ENCODE results near the gene RNF207. TPM values are rescaled to one million over a fixed set of nuclear protein-coding genes. Genes with fewer than 3 reads are reported as not detected.
A peak's percentile ranks its signal among the peaks of the same experiment; 100 is the strongest.

RNF207 gene
- polyA plus RNA-seq, 6 donors from 2014 or later: 0.12 to 0.61 (median 0.26) TPM; not detected in 2

DNA sequence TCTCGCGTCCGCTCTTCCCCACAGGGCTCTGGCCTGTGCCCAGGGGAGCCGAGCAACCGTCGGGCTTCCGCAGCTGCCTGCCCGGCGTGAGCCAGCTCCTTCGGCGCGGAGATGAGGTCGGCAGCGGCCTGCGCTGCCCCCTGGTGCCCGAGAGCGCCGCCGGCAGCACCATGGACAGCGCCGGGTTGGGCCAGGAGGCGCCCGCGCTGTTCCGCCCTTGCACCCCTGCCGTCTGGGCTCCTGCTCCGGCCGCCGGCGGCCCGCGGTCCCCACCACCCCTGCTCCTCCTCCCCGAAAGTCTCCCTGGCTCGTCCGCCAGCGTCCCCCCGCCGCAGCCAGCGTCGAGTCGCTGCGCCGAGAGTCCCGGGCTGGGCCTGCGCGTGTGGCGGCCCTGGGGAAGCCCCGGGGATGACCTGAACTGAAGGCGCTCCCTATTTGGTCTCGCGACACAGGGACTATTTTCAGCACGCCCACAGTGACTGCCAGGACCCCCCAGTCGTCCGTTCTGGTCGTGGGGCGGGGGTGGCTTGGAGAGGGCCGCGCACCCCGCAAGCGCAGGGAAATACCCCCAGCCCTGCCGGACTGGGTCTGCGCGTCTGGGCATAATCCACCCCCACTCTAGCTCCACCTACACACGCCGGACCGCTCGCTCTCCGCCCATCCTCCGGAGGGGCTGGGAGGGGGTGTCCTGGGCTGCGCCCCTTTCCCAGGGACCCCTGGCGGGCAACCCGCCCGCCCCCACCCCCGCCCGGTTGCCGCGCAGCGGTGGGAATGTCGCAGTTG lies 39.4 kb downstream of the RNF207 start:
- H3K4me1 Mint-ChIP-seq: peaks cover 9 to 20% (median 19%) of the 10 kb centered on the region in 3 donors
- peak; percentile 64 to 71 for ATAC-seq (ENCODE audit: low read depth in 2 of 2)
- peak; percentile 68 for DNase-seq
- no peak overlapping the region for H3K4me3 Mint-ChIP-seq
- peaks cover 32 to 70% (median 51%) of the 10 kb centered on the region in 3 donors for H3K27me3 Mint-ChIP-seq
- H3K36me3 Mint-ChIP-seq: peaks cover 0 to 8% of the 10 kb centered on the region in 2 donors
- H3K9me3 Mint-ChIP-seq: peaks cover 0 to 2% (median 0%) of the 10 kb centered on the region in 7 donors
- H3K27ac Mint-ChIP-seq: peak overlapping the region in 1 of 6 donors; percentile 4

GRCh38 chr1:6245869-6246496 lies 40.1 kb downstream of the RNF207 start:
- DNase-seq (no peak), ATAC-seq (ENCODE audit: low read depth in 2 of 2) (no peak)
- peak overlapping the region in 1 of 6 donors; percentile 96 for H3K27ac Mint-ChIP-seq
- peaks cover 0 to 2% (median 0%) of the 10 kb centered on the region in 7 donors for H3K9me3 Mint-ChIP-seq
- peaks cover 0 to 8% of the 10 kb centered on the region in 2 donors for H3K36me3 Mint-ChIP-seq
- peaks cover 9 to 20% (median 19%) of the 10 kb centered on the region in 3 donors for H3K4me1 Mint-ChIP-seq
- peaks cover 33 to 73% (median 56%) of the 10 kb centered on the region in 3 donors for H3K27me3 Mint-ChIP-seq
- H3K4me3 Mint-ChIP-seq: peak overlapping the region in 5 of 8 donors; percentile 40 to 80 (median 66)

DNA sequence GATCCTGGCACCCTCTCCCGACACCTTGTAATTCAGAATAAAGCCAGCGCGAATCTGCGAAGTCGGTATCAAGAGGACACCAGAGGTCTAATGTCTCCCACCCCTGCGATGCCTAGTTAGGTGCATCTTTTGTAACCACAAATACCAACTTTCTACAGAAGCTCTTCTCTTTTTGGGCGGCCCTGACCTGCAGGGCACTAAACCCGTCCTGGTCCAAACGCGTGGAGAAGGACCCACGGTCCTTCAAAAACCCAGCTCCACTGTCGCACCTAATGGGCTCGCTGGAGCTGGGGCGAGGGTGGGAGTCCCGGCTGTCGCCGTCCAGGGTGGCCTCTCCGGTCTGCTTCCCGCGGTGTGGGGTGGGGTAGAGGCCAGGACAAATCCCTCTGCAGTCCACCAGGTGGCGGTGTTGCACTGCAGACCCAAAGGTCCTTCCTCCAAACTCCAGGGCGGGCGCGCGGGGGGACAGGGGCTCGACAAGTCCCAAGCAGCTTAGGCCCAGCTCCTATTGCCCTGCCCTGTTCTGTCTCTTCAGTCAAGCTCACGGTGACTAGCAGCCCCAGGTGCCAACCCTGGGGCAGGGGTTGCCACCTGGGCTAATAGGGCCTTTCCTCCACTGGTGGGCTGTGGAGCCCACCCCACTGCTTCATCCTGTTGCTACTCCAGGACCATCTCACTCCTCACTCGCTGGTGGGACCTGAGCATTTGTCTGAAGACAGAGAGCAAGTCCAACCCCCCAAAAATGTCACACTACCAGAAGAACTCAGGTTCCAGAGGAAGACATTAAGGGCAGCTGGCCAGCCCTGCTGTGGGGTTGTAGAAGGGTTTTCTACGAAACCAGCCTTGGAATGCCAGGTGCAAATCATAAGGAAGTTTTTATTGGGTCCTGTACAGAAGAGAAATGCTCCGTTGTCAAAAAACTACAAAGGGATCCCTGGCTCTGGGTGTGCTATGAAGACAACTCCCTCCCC lies 40.9 kb downstream of the RNF207 start:
- Mint-ChIP-seq H3K9me3 (peaks cover 0 to 2% (median 0%) of the 10 kb centered on the region in 7 donors), H3K27ac (peak overlapping the region in 4 of 6 donors; percentile 53 to 96 (median 84)), H3K27me3 (peaks cover 27 to 73% (median 56%) of the 10 kb centered on the region in 3 donors), H3K4me1 (peaks cover 4 to 13% (median 11%) of the 10 kb centered on the region in 3 donors), H3K36me3 (no peaks in the 10 kb centered on the region), H3K4me3 (peak overlapping the region; percentile 16 to 80 (median 61))
- peak; percentile 69 to 70 for ATAC-seq (ENCODE audit: low read depth in 2 of 2)
- peak; percentile 74 for DNase-seq

DNA sequence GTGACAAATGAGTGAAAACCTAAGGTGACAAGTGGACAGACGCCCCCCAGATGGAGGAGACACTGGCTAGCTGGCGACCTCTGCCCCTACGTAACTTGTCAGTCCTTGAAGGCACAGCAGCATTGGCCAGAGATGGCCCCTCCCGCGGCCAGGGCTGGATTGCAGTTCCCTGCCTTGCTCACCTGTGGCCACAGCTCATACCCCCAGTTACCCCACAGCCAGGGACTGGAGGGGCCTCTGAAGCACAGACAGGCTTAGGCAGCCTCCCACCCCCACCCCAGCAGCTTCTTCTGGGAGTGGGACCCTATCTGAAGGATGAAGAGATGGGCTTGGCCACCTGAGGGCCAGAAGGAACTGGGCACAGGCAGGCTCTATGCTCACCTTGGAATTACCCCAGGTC lies 41.7 kb downstream of the RNF207 start:
- Mint-ChIP-seq H3K27ac (no peak overlapping the region), H3K36me3 (no peaks in the 10 kb centered on the region), H3K4me1 (peaks cover 4 to 13% (median 10%) of the 10 kb centered on the region in 3 donors), H3K27me3 (peaks cover 31 to 79% (median 61%) of the 10 kb centered on the region in 3 donors), H3K4me3 (no peak overlapping the region), H3K9me3 (peaks cover 0 to 2% (median 0%) of the 10 kb centered on the region in 7 donors)
- ATAC-seq (ENCODE audit: low read depth in 2 of 2): no peak
- DNase-seq: no peak

DNA sequence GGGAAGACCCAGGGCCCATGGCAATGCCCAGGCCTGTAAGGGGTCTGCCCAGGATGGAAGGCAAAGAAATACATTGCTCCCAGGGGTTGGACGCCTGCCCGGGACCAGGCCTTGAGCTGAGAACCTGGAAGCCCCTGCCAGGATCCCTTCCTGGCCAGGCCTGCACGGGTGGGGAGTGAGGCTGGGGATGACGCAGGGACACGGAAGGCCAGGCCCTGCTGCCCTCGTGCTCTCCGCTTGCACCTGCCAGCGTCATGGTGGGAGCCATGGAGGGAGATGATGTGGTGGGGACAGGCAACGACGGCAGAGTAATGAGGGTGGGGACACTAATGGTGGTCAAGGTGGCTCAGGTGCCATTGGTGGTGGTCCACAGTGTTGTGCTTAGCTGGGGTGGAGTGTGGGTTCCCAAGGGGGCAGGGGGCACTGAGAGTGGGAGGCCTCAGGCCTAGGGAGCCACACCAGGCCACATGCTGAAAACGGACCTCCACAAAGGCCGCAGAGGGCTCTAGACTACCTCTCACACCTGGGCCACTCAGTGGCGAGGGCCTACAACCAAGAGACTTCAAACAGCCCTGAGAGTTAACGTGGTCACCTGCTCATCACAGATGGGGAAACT lies 42.4 kb downstream of the RNF207 start:
- H3K9me3 Mint-ChIP-seq: peaks cover 0 to 2% (median 0%) of the 10 kb centered on the region in 7 donors
- no peak for ATAC-seq (ENCODE audit: low read depth in 2 of 2)

DNA sequence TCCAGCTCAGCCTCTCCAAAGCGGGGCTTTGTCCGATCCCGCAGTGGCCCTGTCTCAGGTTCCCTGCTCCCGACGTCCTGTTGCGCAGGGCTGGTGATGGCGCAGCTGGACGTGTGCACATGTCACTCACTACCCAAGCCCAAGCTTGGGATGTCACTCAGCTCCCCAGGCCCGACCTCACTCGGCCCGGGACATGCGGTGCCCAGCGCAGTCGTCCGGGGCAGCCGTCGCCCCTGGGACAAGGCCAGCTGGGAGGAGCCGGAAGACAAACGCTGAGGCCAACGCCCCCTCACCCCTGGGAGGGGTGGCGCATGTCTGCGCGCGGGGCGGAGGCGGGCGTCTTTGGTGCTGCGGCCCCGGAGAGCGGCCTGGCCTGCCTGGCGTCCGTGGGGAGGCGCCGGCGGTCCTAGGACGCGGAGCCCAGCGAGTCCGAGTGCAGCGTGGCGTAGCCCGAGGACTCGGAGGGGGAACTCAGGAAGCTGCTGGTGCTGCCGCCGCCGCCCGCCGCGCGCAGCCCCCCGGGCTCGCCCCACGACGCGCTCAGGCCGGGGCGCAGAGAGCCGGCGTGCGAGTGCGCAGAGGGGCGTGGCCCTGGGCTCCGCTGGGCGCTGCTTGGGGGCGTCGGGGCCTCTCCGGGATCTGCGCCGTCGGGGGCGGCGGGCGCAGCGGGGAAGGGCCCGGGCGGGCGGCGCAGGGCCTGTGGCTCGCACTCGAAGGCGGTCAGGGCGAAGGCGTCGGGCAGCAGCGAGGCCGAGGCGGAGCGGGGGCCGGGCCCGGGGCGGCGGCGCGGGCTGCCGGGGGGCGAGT lies 43.2 kb downstream of the RNF207 start:
- Mint-ChIP-seq H3K4me1 (peaks cover 4 to 13% (median 10%) of the 10 kb centered on the region in 3 donors), H3K36me3 (no peaks in the 10 kb centered on the region), H3K27me3 (peaks cover 32 to 70% (median 54%) of the 10 kb centered on the region in 3 donors), H3K4me3 (no peak overlapping the region), H3K27ac (no peak overlapping the region), H3K9me3 (peaks cover 0 to 2% (median 0%) of the 10 kb centered on the region in 7 donors)
- DNase-seq: no peak
- no peak for ATAC-seq (ENCODE audit: low read depth in 2 of 2)

More for the DNA sequence above, 42.4 kb downstream of the RNF207 start:
- peaks cover 31 to 78% (median 59%) of the 10 kb centered on the region in 3 donors for H3K27me3 Mint-ChIP-seq
- H3K4me1 Mint-ChIP-seq: peaks cover 4 to 13% (median 10%) of the 10 kb centered on the region in 3 donors
- peak overlapping the region in 1 of 6 donors; percentile 74 for H3K27ac Mint-ChIP-seq
- H3K4me3 Mint-ChIP-seq: peak overlapping the region in 2 of 8 donors; percentile 13 to 43
- DNase-seq: no peak
- H3K36me3 Mint-ChIP-seq: no peaks in the 10 kb centered on the region

GRCh38 chr1:6249739-6250689 lies 44.1 kb downstream of the RNF207 start:
- ATAC-seq (ENCODE audit: low read depth in 2 of 2) (no peak), DNase-seq (no peak)
- Mint-ChIP-seq H3K4me3 (peak overlapping the region in 1 of 8 donors; percentile 59), H3K27ac (no peak overlapping the region), H3K9me3 (peaks cover 0 to 2% (median 0%) of the 10 kb centered on the region in 7 donors), H3K4me1 (peaks cover 0 to 10% (median 9%) of the 10 kb centered on the region in 3 donors), H3K27me3 (peaks cover 34 to 61% (median 47%) of the 10 kb centered on the region in 3 donors), H3K36me3 (no peaks in the 10 kb centered on the region)

DNA sequence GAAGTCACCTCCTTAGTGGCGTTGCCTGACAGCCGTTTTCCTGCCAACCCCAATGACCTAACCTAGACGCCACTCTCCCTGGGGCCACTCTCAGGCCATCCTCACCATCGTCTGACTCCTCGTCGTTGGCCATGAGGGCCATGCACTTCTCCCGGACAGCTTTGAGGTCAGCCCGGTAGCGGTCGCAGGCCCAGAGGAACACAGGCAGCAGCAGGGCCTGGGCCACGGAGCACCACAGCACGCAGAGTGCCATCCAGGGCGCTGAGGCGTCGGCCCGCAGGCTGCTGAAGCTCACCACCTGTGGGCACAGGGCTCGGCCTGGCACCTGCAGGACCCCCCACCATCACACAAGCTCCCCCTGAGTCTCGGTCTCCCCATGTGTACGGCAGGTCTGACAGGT lies 45.3 kb downstream of the RNF207 start:
- ATAC-seq (ENCODE audit: low read depth in 2 of 2) (no peak), DNase-seq (no peak)
- Mint-ChIP-seq H3K27ac (peak overlapping the region in 1 of 6 donors; percentile 53), H3K27me3 (peaks cover 34 to 59% (median 47%) of the 10 kb centered on the region in 3 donors), H3K4me3 (no peak overlapping the region), H3K9me3 (peaks cover 0 to 2% (median 0%) of the 10 kb centered on the region in 7 donors), H3K36me3 (no peaks in the 10 kb centered on the region), H3K4me1 (peaks cover 0 to 8% (median 8%) of the 10 kb centered on the region in 3 donors)

- DNase-seq (no peak), ATAC-seq (ENCODE audit: low read depth in 2 of 2) (no peak)
- Mint-ChIP-seq H3K36me3 (no peaks in the 10 kb centered on the region), H3K9me3 (no peaks in the 10 kb centered on the region), H3K27me3 (peaks cover 34 to 57% (median 43%) of the 10 kb centered on the region in 3 donors), H3K4me3 (peak overlapping the region in 1 of 8 donors; percentile 66), H3K27ac (peak overlapping the region in 1 of 6 donors; percentile 28), H3K4me1 (peaks cover 0 to 3% (median 2%) of the 10 kb centered on the region in 3 donors)
Measured at GRCh38 chr1:6251681-6252373, 45.9 kb downstream of the RNF207 start.

- Mint-ChIP-seq H3K27ac (no peak overlapping the region), H3K36me3 (no peaks in the 10 kb centered on the region), H3K4me3 (no peak overlapping the region), H3K27me3 (peaks cover 31 to 57% (median 43%) of the 10 kb centered on the region in 3 donors), H3K4me1 (no peaks in the 10 kb centered on the region), H3K9me3 (no peaks in the 10 kb centered on the region)
- ATAC-seq (ENCODE audit: low read depth in 2 of 2) (no peak), DNase-seq (no peak)
Measured at GRCh38 chr1:6252374-6252710, 46.4 kb downstream of the RNF207 start.
